ENCODE measurements around the gene PRDM11. TPM values are rescaled to one million over a fixed set of nuclear protein-coding genes. Genes with fewer than 3 reads are reported as not detected.
"Not testable (repeated sequence)": the region's sequence is repeated elsewhere in the genome, so short reads cannot be mapped to it uniquely, and the experiment has no call there.

Gene PRDM11
- total RNA-seq, 2 experiments from 2014 or later: 2.5 to 3.4 TPM

GRCh38 chr11:45248501-45249011 lies 102.1 kb downstream of the PRDM11 start:
- DNase-seq (no peak), ATAC-seq (ENCODE audit: poor library complexity) (no peak)
- intact Hi-C loops (cut with DNase I, micrococcal nuclease): no loop called here
- POLR2A ChIA-PET: no interaction called here
- Histone ChIP-seq H3K27ac (ENCODE audit: low read depth in 1 of 2, low read length in 2 of 2) (no peak overlapping the region), H3K4me3 (ENCODE audit: low read length) (no peak overlapping the region), H3K4me1 (ENCODE audit: insufficient read depth, low read length) (no peaks in the 10 kb centered on the region), H3K36me3 (ENCODE audit: insufficient read depth, low read length) (no peaks in the 10 kb centered on the region), H3K27me3 (ENCODE audit: control insufficient read depth in 1 of 2, insufficient read depth in 2 of 2, low read length in 2 of 2) (peaks cover 0 to 5% of the 10 kb centered on the region in 2 experiments), H3K9me3 (ENCODE audit: control insufficient read depth in 1 of 2, insufficient read depth in 1 of 2, low read length in 2 of 2) (no peaks in the 10 kb centered on the region)
- Mint-ChIP-seq H3K4me1 (ENCODE audit: low read depth) (no peaks in the 10 kb centered on the region), H3K27me3 (peaks cover 23% of the 10 kb centered on the region), H3K4me3 (no peak overlapping the region), H3K27ac (no peak overlapping the region), H3K36me3 (ENCODE audit: low read depth) (no peaks in the 10 kb centered on the region), H3K9me3 (no peaks in the 10 kb centered on the region)
- CTCF ChIA-PET: no interaction called here
- no peak for TF ChIP-seq CTCF (IDR thresholded peaks at IDR 0.05)

GRCh38 chr11:45249372-45249771 lies 102.9 kb downstream of the PRDM11 start:
- POLR2A ChIA-PET; H3K36me3 ChIP-seq (ENCODE audit: insufficient read depth, low read length); H3K27ac Mint-ChIP-seq; H3K27ac ChIP-seq (ENCODE audit: low read depth in 1 of 2, low read length in 2 of 2); H3K9me3 ChIP-seq (ENCODE audit: control insufficient read depth in 1 of 2, insufficient read depth in 1 of 2, low read length in 2 of 2); H3K36me3 Mint-ChIP-seq (ENCODE audit: low read depth); H3K27me3 ChIP-seq (ENCODE audit: control insufficient read depth in 1 of 2, insufficient read depth in 2 of 2, low read length in 2 of 2); ATAC-seq (ENCODE audit: poor library complexity); DNase-seq; H3K4me1 ChIP-seq (ENCODE audit: insufficient read depth, low read length); H3K4me3 ChIP-seq (ENCODE audit: low read length); H3K4me1 Mint-ChIP-seq (ENCODE audit: low read depth); H3K9me3 Mint-ChIP-seq; intact Hi-C loops (cut with DNase I, micrococcal nuclease); CTCF ChIA-PET; H3K4me3 Mint-ChIP-seq: not testable (repeated sequence)
- peaks cover 25% of the 10 kb centered on the region for H3K27me3 Mint-ChIP-seq

- CTCF ChIA-PET: no interaction called here
- intact Hi-C loops (cut with DNase I, micrococcal nuclease): no loop called here
- H3K9me3 Mint-ChIP-seq: no peaks in the 10 kb centered on the region
- Histone ChIP-seq H3K4me1 (ENCODE audit: insufficient read depth, low read length) (no peaks in the 10 kb centered on the region), H3K27ac (ENCODE audit: low read depth in 1 of 2, low read length in 2 of 2) (no peak overlapping the region), H3K9me3 (ENCODE audit: control insufficient read depth in 1 of 2, insufficient read depth in 1 of 2, low read length in 2 of 2) (no peaks in the 10 kb centered on the region), H3K36me3 (ENCODE audit: insufficient read depth, low read length) (no peaks in the 10 kb centered on the region), H3K4me3 (ENCODE audit: low read length) (no peak overlapping the region), H3K27me3 (ENCODE audit: control insufficient read depth in 1 of 2, insufficient read depth in 2 of 2, low read length in 2 of 2) (peaks cover 0 to 5% of the 10 kb centered on the region in 2 experiments)
- no peak overlapping the region for H3K27ac Mint-ChIP-seq
- POLR2A ChIA-PET: no interaction called here
- no peaks in the 10 kb centered on the region for H3K4me1 Mint-ChIP-seq (ENCODE audit: low read depth)
- DNase-seq (no peak), ATAC-seq (ENCODE audit: poor library complexity) (no peak)
- TF ChIP-seq CTCF (IDR thresholded peaks at IDR 0.05): no peak
- H3K4me3 Mint-ChIP-seq: no peak overlapping the region
- H3K36me3 Mint-ChIP-seq (ENCODE audit: low read depth): no peaks in the 10 kb centered on the region
- H3K27me3 Mint-ChIP-seq: peaks cover 30% of the 10 kb centered on the region
Observed at GRCh38 chr11:45250035-45250718, 103.7 kb downstream of the PRDM11 start.
